HepG2 (cell line): Measurements from ENCODE around the gene PSMC3IP. TPM values are rescaled to one million over a fixed set of nuclear protein-coding genes. Genes with fewer than 3 reads are reported as not detected.

Experiments
- CCDC6 ChIP-seq: sonication (generic); formaldehyde crosslinking; IDR thresholded peaks from 2 replicates; pipeline ENCODE4 v1.8.1; 2022; ENCODE audit warnings: mild to moderate bottlenecking, missing genetic modification reagents, moderate library complexity
- CHD4 ChIP-seq: fragments of 200-600 bp; sonication (generic); IDR thresholded peaks from 2 replicates; pipeline ENCODE4 v1.7.0; 2017; ENCODE audit warnings: mild to moderate bottlenecking, low read length, borderline replicate concordance
- HNF4A ChIP-seq: sonication (generic); formaldehyde crosslinking; IDR thresholded peaks from 2 replicates; pipeline ENCODE4 v1.4.0; 2020; ENCODE audit warnings: missing genetic modification reagents
- MYC ChIP-seq: sonication (generic); formaldehyde crosslinking; IDR thresholded peaks from 2 replicates; pipeline ENCODE4 v1.9.0; 2021; ENCODE audit warnings: missing genetic modification reagents, borderline replicate concordance
- PHF21A ChIP-seq: sonication (generic); formaldehyde crosslinking; IDR thresholded peaks from 2 replicates; pipeline ENCODE4 v1.5.0; 2020; ENCODE audit warnings: mild to moderate bottlenecking, missing genetic modification reagents
- POLR2AphosphoS2 ChIP-seq: IDR thresholded peaks from 2 replicates; pipeline ENCODE4 v1.6.1; 2011; ENCODE audit warnings: low read depth, low read length, improper control_type of control experiment
- POLR2AphosphoS5 ChIP-seq: IDR thresholded peaks from 2 replicates; pipeline ENCODE4 v1.6.1; 2012; ENCODE audit warnings: low read depth, low read length
- REST ChIP-seq, 2 experiments: IDR thresholded peaks; 2 replicates each; pipeline ENCODE4 v1.6.1; 2011 to 2012; ENCODE audit warnings: low read length in 2 of 2, borderline replicate concordance in 1 of 2, low read depth in 1 of 2, mild to moderate bottlenecking in 1 of 2, moderate library complexity in 1 of 2
- STAG1 ChIP-seq: sonication (generic); formaldehyde crosslinking; IDR thresholded peaks from 2 replicates; pipeline ENCODE4 v1.4.0; 2020; ENCODE audit warnings: missing genetic modification reagents
- TAF1 ChIP-seq: sonication (generic); formaldehyde crosslinking; IDR thresholded peaks from 2 replicates; pipeline ENCODE4 v1.4.0; 2020; ENCODE audit warnings: missing genetic modification reagents
- ZBTB21 ChIP-seq: sonication (generic); formaldehyde crosslinking; IDR thresholded peaks from 2 replicates; pipeline ENCODE4 v1.4.0; 2020; ENCODE audit warnings: missing genetic modification reagents
- ZFP1 ChIP-seq: IDR thresholded peaks from 2 replicates; pipeline ENCODE4 v1.6.1; 2016
- ZMYM4 ChIP-seq: sonication (generic); formaldehyde crosslinking; IDR thresholded peaks from 2 replicates; pipeline ENCODE4 v1.8.1; 2023; ENCODE audit warnings: mild to moderate bottlenecking, missing genetic modification reagents
- ZNF350 ChIP-seq: sonication (generic); formaldehyde crosslinking; IDR thresholded peaks from 2 replicates; pipeline ENCODE4 v1.4.0; 2020; ENCODE audit warnings: mild to moderate bottlenecking, low read depth, missing genetic modification reagents, borderline replicate concordance
- ZNF670 ChIP-seq: sonication (generic); formaldehyde crosslinking; IDR thresholded peaks from 2 replicates; pipeline ENCODE4 v1.8.0; 2022; ENCODE audit warnings: mild to moderate bottlenecking, missing genetic modification reagents, borderline replicate concordance
- ZNF839 ChIP-seq: sonication (generic); formaldehyde crosslinking; IDR thresholded peaks from 2 replicates; pipeline ENCODE4 v1.4.0; 2020; ENCODE audit warnings: missing genetic modification reagents, mild to moderate bottlenecking, borderline replicate concordance
- polyA plus RNA-seq, 8 experiments: library from polyadenylated mRNA; depleted of rRNA in 3 of 8; stranded (reverse) in 7 of 8; unstranded in 1 of 8; fragments of >200 nt; fragmentation: Illumina TruSeq in 4 of 8; extraction: Trizol in 4 of 8; gene quantifications; 2 replicates each; pipeline versions ENCODE4 v1.2.1 to v1.2.3, GENCODE V29; 2011 to 2016; ENCODE audit warnings: low read depth in 4 of 8, missing spikeins in 1 of 8, mixed read lengths in 1 of 8; ENCODE audit not compliant: insufficient read depth in 1 of 8
- total RNA-seq, 5 experiments: library from RNA; depleted of rRNA; stranded (reverse); fragments of >200 nt; fragmentation: Illumina TruSeq; extraction: Trizol; gene quantifications; 2 replicates each; pipeline ENCODE4 v1.2.3, GENCODE V29; 2016; ENCODE audit warnings: low read depth in 1 of 5
- TF ChIP-seq, protein P1 (sequence below): sonication (generic); formaldehyde crosslinking; IDR thresholded peaks from 2 replicates; pipeline ENCODE4 v1.4.0; 2020; ENCODE audit warnings: missing genetic modification reagents
- TF ChIP-seq, protein P2 (sequence below): sonication (generic); formaldehyde crosslinking; IDR thresholded peaks from 2 replicates; pipeline ENCODE4 v1.4.0; 2020; ENCODE audit warnings: missing genetic modification reagents, mild to moderate bottlenecking, borderline replicate concordance

PSMC3IP gene
- total and polyA plus RNA-seq, 2 of the 13 experiments (the other 11 are each of a cell fraction or from before 2014, with no cell fraction given), result 6.5 to 22.4 TPM

DNA sequence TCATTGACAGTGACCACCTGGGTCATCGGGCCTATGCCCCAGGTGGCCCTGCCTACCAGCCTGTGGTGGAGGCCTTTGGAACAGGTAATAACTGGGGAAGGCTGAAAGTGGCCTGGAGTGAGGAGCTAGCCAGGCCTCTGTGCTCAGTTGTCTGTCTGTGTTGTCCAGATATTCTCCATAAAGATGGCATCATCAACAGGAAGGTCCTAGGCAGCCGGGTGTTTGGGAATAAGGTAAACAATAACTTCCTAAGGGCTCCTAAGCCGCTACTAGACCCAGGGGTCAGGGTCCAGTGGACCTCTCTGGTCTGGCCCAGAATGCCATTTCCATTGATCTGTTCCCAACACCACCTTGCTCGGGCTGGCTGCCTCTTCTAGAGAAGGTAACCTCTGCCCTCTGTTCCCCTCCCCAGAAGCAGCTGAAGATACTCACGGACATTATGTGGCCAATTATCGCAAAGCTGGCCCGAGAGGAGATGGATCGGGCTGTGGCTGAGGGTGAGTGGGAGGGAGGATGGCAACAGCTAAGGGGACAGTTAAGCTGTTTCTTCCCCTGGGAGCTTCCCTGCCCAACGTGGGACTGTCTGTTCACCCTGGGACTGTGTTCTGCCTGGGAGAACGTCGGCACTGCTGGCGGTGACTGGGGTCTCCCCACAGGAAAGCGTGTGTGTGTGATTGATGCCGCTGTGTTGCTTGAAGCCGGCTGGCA lies 12.6 kb downstream of the PSMC3IP start (continued):
- peak in 1 of 2 experiments; percentile 60; a peak in 1 of 4 replicates for TF ChIP-seq REST (IDR thresholded peaks at IDR 0.05; ENCODE audit: borderline replicate concordance in 1 of 2, low read depth in 1 of 2, low read length in 2 of 2)
- no peak for TF ChIP-seq STAG1 (CRISPR knock-in tag)
- TF ChIP-seq ZFP1, result peak; percentile 59; the same call in 1 of the 2 replicates
- TF ChIP-seq, protein P1, sequence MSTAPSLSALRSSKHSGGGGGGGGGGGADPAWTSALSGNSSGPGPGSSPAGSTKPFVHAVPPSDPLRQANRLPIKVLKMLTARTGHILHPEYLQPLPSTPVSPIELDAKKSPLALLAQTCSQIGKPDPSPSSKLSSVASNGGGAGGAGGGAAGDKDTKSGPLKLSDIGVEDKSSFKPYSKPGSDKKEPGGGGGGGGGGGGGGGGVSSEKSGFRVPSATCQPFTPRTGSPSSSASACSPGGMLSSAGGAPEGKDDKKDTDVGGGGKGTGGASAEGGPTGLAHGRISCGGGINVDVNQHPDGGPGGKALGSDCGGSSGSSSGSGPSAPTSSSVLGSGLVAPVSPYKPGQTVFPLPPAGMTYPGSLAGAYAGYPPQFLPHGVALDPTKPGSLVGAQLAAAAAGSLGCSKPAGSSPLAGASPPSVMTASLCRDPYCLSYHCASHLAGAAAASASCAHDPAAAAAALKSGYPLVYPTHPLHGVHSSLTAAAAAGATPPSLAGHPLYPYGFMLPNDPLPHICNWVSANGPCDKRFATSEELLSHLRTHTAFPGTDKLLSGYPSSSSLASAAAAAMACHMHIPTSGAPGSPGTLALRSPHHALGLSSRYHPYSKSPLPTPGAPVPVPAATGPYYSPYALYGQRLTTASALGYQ, result no peak
- TF ChIP-seq ZNF670 (CRISPR knock-in tag), result 0 out of 2 replicates have a peak, but pooled peaks have one; percentile 74
- TF ChIP-seq, protein P2, sequence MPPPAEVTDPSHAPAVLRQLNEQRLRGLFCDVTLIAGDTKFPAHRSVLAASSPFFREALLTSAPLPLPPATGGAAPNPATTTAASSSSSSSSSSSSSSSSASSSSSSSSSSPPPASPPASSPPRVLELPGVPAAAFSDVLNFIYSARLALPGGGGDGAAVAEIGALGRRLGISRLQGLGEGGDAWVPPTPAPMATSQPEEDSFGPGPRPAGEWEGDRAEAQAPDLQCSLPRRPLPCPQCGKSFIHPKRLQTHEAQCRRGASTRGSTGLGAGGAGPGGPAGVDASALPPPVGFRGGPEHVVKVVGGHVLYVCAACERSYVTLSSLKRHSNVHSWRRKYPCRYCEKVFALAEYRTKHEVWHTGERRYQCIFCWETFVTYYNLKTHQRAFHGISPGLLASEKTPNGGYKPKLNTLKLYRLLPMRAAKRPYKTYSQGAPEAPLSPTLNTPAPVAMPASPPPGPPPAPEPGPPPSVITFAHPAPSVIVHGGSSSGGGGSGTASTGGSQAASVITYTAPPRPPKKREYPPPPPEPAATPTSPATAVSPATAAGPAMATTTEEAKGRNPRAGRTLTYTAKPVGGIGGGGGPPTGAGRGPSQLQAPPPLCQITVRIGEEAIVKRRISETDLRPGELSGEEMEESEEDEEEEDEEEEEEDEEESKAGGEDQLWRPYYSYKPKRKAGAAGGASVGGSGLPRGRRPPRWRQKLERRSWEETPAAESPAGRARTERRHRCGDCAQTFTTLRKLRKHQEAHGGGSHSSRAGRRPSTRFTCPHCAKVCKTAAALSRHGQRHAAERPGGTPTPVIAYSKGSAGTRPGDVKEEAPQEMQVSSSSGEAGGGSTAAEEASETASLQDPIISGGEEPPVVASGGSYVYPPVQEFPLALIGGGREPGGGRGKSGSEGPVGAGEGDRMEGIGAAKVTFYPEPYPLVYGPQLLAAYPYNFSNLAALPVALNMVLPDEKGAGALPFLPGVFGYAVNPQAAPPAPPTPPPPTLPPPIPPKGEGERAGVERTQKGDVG (CRISPR knock-in tag), result peak; percentile 70
- peak; percentile 67; the same call in 1 of the 2 replicates for TF ChIP-seq CCDC6 (CRISPR knock-in tag)
- peak; percentile 49; the same call in 1 of the 2 replicates for TF ChIP-seq POLR2AphosphoS5
- TF ChIP-seq POLR2AphosphoS2, result 0 out of 2 replicates have a peak, but pooled peaks have one; percentile 22
- peak; percentile 96 for TF ChIP-seq HNF4A
- 0 out of 2 replicates have a peak, but pooled peaks have one; percentile 14 for TF ChIP-seq MYC (CRISPR knock-in tag)
- peak; percentile 21; the same call in 1 of the 2 replicates for TF ChIP-seq TAF1
- peak; percentile 91 for TF ChIP-seq PHF21A (CRISPR knock-in tag)
- peak; percentile 46 for TF ChIP-seq ZNF350 (CRISPR knock-in tag)
- 0 out of 2 replicates have a peak, but pooled peaks have one; percentile 22 for TF ChIP-seq ZMYM4
- peak; percentile 60; the same call in 1 of the 2 replicates for TF ChIP-seq ZNF839
- peak; percentile 29; the same call in 1 of the 2 replicates for TF ChIP-seq ZBTB21 (CRISPR knock-in tag)
- TF ChIP-seq CHD4, result 0 out of 2 replicates have a peak, but pooled peaks have one; percentile 37
